CD4-positive, alpha-beta memory T cell (primary cell): Measurements from ENCODE around the gene SCGB1A1. TPM values are rescaled to one million over a fixed set of nuclear protein-coding genes. Genes with fewer than 3 reads are reported as not detected.

Experiments used
- CTCF ChIA-PET: fragments of 350-600 bp; sonication (Branson Sonifier 250); formaldehyde crosslinking; loops from one replicate; lab custom pipeline; 2021; ENCODE audit warnings: inconsistent platforms; ENCODE audit not compliant: partially characterized antibody; lab: Charles Lee
- POLR2A ChIA-PET: fragments of 350-600 bp; sonication (Branson Sonifier 250); formaldehyde crosslinking; loops from one replicate; lab custom pipeline; 2021; ENCODE audit not compliant: partially characterized antibody; lab: Charles Lee
- DNase-seq, 5 donors: peaks; one replicate each; pipeline versions ENCODE4 v3.0.0 to v3.0.0-alpha.2; 2020 to 2022; ENCODE audit warnings: mixed read lengths in 1 of 5
- H3K27ac ChIP-seq: one replicate; pipeline ENCODE4 v1.7.0; 2013; ENCODE audit warnings: low read depth, low read length
- H3K27me3 ChIP-seq: 2 replicates; pipeline ENCODE4 v1.7.0; 2013; ENCODE audit warnings: mild to moderate bottlenecking, low read length, moderate library complexity; ENCODE audit not compliant: insufficient read depth
- H3K36me3 ChIP-seq: 2 replicates; pipeline ENCODE4 v1.7.0; 2013; ENCODE audit warnings: mild to moderate bottlenecking, low read length, moderate library complexity; ENCODE audit not compliant: insufficient read depth
- H3K4me1 ChIP-seq: 2 replicates; pipeline ENCODE4 v1.7.0; 2013; ENCODE audit warnings: mild to moderate bottlenecking, low read length, moderate library complexity; ENCODE audit not compliant: insufficient read depth
- H3K4me3 ChIP-seq, 2 donors: one replicate each; pipeline ENCODE4 v1.7.0; 2013; ENCODE audit warnings: low read length in 2 of 2, mild to moderate bottlenecking in 1 of 2
- H3K9me3 ChIP-seq, 2 donors: one replicate each; pipeline ENCODE4 v1.7.0; 2013; ENCODE audit warnings: low read length in 2 of 2, control low read depth in 1 of 2; ENCODE audit not compliant: control insufficient read depth in 1 of 2
- H3K27ac Mint-ChIP-seq, 7 donors: one replicate each; pipeline ENCODE4 v1.8.0; 2020 to 2021; ENCODE audit warnings: mixed read lengths in 7 of 7, mild to moderate bottlenecking in 6 of 7, inconsistent platforms in 3 of 7, moderate library complexity in 3 of 7
- H3K27me3 Mint-ChIP-seq, 2 donors: one replicate each; pipeline ENCODE4 v1.8.0; 2020 to 2021; ENCODE audit warnings: mixed read lengths in 2 of 2
- H3K36me3 Mint-ChIP-seq, 2 donors: one replicate each; pipeline ENCODE4 v1.8.0; 2020 to 2021; ENCODE audit warnings: mixed read lengths in 2 of 2, inconsistent platforms in 1 of 2, mild to moderate bottlenecking in 1 of 2
- H3K4me1 Mint-ChIP-seq, 4 donors: one replicate each; pipeline ENCODE4 v1.8.0; 2020 to 2021; ENCODE audit warnings: mixed read lengths in 4 of 4, mild to moderate bottlenecking in 1 of 4
- H3K4me3 Mint-ChIP-seq, 8 donors: one replicate each; pipeline ENCODE4 v1.8.0; 2020 to 2021; ENCODE audit warnings: mixed read lengths in 8 of 8, mild to moderate bottlenecking in 7 of 8, moderate library complexity in 6 of 8, inconsistent platforms in 3 of 8
- H3K9me3 Mint-ChIP-seq, 8 donors: one replicate each; pipeline ENCODE4 v1.8.0; 2020 to 2021; ENCODE audit warnings: mixed read lengths in 8 of 8, mild to moderate bottlenecking in 5 of 8, inconsistent platforms in 3 of 8, moderate library complexity in 1 of 8
- intact Hi-C: fragments of 100-400 bp; cut with micrococcal nuclease; formaldehyde crosslinking; loops from one replicate; pipeline ENCODE4 v1.15.1; 2023
- polyA plus RNA-seq, 2 donors: library from polyadenylated mRNA; unstranded; fragments of 300-500 nt; fragmentation: Illumina TruSeq; gene quantifications; one replicate each; pipeline ENCODE4 v1.2.3, GENCODE V29; 2021
- total RNA-seq, 2 experiments: library from RNA; stranded (reverse); gene quantifications; one replicate each; pipeline ENCODE4 v1.2.3, GENCODE V29; 2021

The SCGB1A1 gene
- total and polyA plus RNA-seq, 4 experiments from 2014 or later = not detected

- Mint-ChIP-seq H3K4me3 (no peak overlapping the region), H3K9me3 (no peaks in the 10 kb centered on the region), H3K27me3 (no peaks in the 10 kb centered on the region), H3K36me3 (no peaks in the 10 kb centered on the region), H3K27ac (peak overlapping the region in 5 of 7 donors; percentile 1 to 81 (median 53)), H3K4me1 (peaks cover 22 to 33% (median 28%) of the 10 kb centered on the region in 4 donors)
- ChIA-PET POLR2A (no interaction called here), CTCF (interaction anchor here (14.0 kb wide), 1 partner anchor 128 kb away, joined by 405 read pairs; no protein-coding TSS in a partner anchor)
- H3K36me3 ChIP-seq = no peaks in the 10 kb centered on the region
- no peaks in the 10 kb centered on the region for H3K9me3 ChIP-seq
- no peaks in the 10 kb centered on the region for H3K27me3 ChIP-seq
- peaks cover 38% of the 10 kb centered on the region for H3K4me1 ChIP-seq
- H3K27ac ChIP-seq = no peak overlapping the region
- no peak for DNase-seq
- no peak overlapping the region for H3K4me3 ChIP-seq
- intact Hi-C loops = no loop called here
Measured at GRCh38 chr11:62430425-62430824, 11.6 kb downstream of the SCGB1A1 start.

DNA sequence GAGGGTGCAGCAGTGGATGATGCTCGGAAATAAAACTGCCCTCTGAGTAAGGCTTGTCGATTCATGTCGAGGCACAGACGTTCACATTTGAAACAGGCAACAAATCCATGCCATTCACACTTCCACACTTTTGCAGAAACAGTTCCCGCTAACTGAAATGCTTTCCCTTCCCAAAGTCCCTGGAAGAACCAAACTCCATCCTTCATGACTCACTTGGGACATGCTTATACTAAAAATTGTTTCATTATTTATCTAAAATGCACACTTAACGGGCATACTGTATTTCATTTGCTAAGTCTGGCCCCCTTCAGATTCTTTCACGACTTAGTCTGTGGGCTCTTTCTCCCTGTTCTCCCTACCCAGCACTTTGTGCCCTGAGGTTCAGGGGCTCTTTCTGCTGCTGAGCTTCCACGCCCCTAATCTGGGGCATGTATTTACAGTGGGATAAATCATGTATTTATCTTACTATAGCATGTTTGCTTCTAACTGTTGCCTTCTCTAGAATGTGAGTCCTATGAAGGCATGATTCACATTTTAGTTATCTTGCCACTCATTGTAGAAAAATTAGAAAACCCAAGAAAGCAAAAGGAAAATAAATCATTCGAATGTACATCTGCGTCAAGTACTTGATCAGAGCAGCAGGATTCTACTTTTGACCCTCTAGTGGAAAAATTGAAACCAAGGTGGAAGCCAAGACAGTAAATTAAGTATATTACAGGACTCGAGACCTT lies 12.5 kb downstream of the SCGB1A1 start:
- Mint-ChIP-seq H3K27ac (peak overlapping the region in 1 of 7 donors; percentile 33), H3K27me3 (no peaks in the 10 kb centered on the region), H3K4me1 (peaks cover 21 to 32% (median 27%) of the 10 kb centered on the region in 4 donors), H3K4me3 (no peak overlapping the region), H3K9me3 (no peaks in the 10 kb centered on the region), H3K36me3 (no peaks in the 10 kb centered on the region)
- no peak for DNase-seq
- Histone ChIP-seq H3K27ac (no peak overlapping the region), H3K9me3 (no peaks in the 10 kb centered on the region), H3K4me1 (peaks cover 32% of the 10 kb centered on the region), H3K4me3 (no peak overlapping the region), H3K27me3 (no peaks in the 10 kb centered on the region), H3K36me3 (no peaks in the 10 kb centered on the region)
- intact Hi-C loops = no loop called here
- ChIA-PET POLR2A (no interaction called here), CTCF (no interaction called here)

- H3K9me3 Mint-ChIP-seq = peaks cover 0 to 2% (median 0%) of the 10 kb centered on the region in 8 donors
- H3K4me1 Mint-ChIP-seq = peaks cover 13 to 20% (median 16%) of the 10 kb centered on the region in 4 donors
- no peak for DNase-seq
- POLR2A ChIA-PET = no interaction called here
- H3K36me3 Mint-ChIP-seq = no peaks in the 10 kb centered on the region
- Histone ChIP-seq H3K27me3 (no peaks in the 10 kb centered on the region), H3K36me3 (no peaks in the 10 kb centered on the region), H3K4me1 (peaks cover 19% of the 10 kb centered on the region), H3K9me3 (no peaks in the 10 kb centered on the region), H3K27ac (no peak overlapping the region), H3K4me3 (no peak overlapping the region)
- H3K27me3 Mint-ChIP-seq = no peaks in the 10 kb centered on the region
- peak overlapping the region in 1 of 7 donors; percentile 14 for H3K27ac Mint-ChIP-seq
- intact Hi-C loops = no loop called here
- CTCF ChIA-PET = interaction anchor here (1.1 kb wide), 1 partner anchor 8 kb away, joined by 5 read pairs; no protein-coding TSS in a partner anchor
- H3K4me3 Mint-ChIP-seq = no peak overlapping the region
Measured at GRCh38 chr11:62432695-62433094, 13.9 kb downstream of the SCGB1A1 start.

DNA sequence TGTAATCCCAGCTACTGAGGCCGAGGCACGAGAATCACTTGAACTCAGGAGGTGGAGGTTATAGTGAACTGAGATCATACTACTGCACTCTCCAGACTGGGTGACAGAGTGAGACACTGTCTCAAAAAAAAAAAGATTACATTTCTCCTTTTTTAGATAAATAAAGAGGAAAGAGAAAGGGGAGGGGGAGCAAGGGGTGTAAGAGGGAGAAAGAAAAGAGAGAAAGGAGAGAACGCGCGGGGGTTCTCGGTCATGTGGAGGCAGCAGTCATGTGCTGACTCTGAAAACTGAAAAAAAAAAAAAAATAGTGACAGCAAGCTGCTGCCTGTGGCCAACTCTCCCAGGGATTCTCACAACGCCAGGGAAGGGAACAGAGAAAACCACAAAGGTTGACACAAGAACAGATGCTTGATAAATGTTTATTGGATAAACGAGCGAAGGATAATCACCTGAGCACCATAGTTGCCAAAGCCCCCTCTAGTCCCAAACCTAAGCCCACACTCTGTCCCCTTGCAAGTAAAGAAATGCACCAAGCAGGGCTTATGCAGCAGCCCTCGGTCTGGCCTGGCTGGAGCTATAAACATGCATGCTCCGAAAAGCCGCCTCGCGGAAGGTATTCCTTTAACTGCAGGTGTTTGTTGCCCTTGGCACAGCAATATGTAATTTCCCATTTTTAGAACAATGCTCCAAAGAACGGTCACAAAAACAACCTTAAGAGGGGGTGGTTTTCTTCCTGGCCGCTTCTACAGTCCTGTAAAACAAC lies 14.5 kb downstream of the SCGB1A1 start:
- H3K27me3 ChIP-seq = no peaks in the 10 kb centered on the region
- H3K9me3 ChIP-seq = no peaks in the 10 kb centered on the region
- Mint-ChIP-seq H3K36me3 (no peaks in the 10 kb centered on the region), H3K9me3 (peaks cover 0 to 2% (median 0%) of the 10 kb centered on the region in 8 donors), H3K27ac (peak overlapping the region in 1 of 7 donors; percentile 43), H3K27me3 (no peaks in the 10 kb centered on the region), H3K4me3 (no peak overlapping the region), H3K4me1 (peaks cover 10 to 17% (median 13%) of the 10 kb centered on the region in 4 donors)
- POLR2A ChIA-PET = no interaction called here
- H3K4me1 ChIP-seq = peaks cover 14% of the 10 kb centered on the region
- H3K36me3 ChIP-seq = no peaks in the 10 kb centered on the region
- H3K4me3 ChIP-seq = no peak overlapping the region
- DNase-seq = no peak
- intact Hi-C loops = no loop called here
- CTCF ChIA-PET = interaction anchor here (0.9 to 1.1 kb wide), 2 partner anchors 9 kb away, joined by 3 to 5 read pairs; no protein-coding TSS in a partner anchor
- H3K27ac ChIP-seq = no peak overlapping the region

DNA sequence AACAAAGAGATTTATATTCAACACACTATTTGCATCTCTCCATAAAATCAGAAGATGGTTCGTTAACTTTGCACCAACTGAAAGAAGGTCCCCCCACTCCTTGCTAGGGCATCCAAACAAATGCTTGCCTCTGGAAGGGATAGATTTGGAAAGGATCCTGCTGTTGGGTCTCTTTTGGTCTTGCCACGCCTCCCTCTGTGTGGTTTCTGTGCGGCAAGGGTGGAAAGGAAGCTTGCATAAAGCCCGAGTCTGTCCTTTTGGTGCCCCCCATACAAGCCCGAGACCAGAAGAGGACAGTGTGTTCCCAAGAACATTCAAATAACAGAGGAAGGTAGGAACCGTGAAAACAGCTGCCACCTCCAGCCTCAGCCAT lies 15.1 kb downstream of the SCGB1A1 start:
- Mint-ChIP-seq H3K9me3 (peaks cover 0 to 2% (median 0%) of the 10 kb centered on the region in 8 donors), H3K27ac (peak overlapping the region in 2 of 7 donors; percentile 43 to 61), H3K4me3 (no peak overlapping the region), H3K27me3 (no peaks in the 10 kb centered on the region), H3K4me1 (peaks cover 7 to 15% (median 10%) of the 10 kb centered on the region in 4 donors), H3K36me3 (no peaks in the 10 kb centered on the region)
- POLR2A ChIA-PET = no interaction called here
- H3K4me1 ChIP-seq = peaks cover 8% of the 10 kb centered on the region
- no peaks in the 10 kb centered on the region for H3K27me3 ChIP-seq
- no peaks in the 10 kb centered on the region for H3K36me3 ChIP-seq
- no peak overlapping the region for H3K4me3 ChIP-seq
- no peak for DNase-seq
- no peak overlapping the region for H3K27ac ChIP-seq
- CTCF ChIA-PET = interaction anchor here (0.9 kb wide), 1 partner anchor 9 kb away, joined by 3 read pairs; no protein-coding TSS in a partner anchor
- H3K9me3 ChIP-seq = no peaks in the 10 kb centered on the region
- intact Hi-C loops = no loop called here

DNA sequence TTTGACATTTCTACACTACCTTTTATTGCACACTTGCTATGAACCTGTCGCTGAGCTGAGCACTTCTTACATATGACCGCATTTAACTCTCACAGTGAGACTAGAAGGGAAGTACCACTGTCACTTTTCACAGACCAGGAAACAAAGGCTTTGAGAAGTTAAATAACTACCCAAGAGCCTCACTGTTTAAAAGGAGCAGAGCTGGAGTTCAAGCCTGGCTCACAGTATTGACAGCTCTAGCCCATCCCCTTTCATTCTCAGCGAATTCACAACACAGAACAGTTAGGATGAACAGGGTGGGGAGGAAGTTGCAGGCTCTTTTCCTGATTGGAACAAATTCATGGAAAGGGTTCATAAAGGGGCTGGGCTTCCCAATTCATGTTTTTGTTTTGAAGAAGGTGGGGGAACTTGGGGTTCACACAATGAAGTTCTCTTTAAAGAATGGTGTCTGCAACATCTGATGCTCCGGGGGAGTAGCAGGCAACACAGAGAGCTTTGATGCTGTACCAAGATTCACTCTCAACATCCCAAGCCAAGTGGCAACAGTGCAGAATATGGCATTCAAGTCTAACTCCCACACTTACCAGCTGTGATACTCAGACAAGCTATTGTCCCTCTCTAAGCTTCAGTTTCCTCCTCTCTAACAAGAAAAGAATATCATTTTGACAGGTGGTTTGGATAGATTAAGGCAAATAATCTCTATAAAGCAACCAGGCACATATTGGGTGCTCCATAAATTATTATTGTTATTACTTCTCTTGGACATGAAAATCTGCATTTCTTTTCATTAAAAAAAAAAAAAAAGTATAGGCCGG lies 17.2 kb downstream of the SCGB1A1 start:
- no peak for DNase-seq
- intact Hi-C loops = no loop called here
- no peaks in the 10 kb centered on the region for H3K36me3 ChIP-seq
- H3K27me3 Mint-ChIP-seq = no peaks in the 10 kb centered on the region
- ChIA-PET POLR2A (no interaction called here), CTCF (interaction anchor here (1.0 to 2.2 kb wide), 4 partner anchors 9 to 125 kb away, joined by 3 to 5 read pairs (median 4); no protein-coding TSS in a partner anchor)
- no peak overlapping the region for H3K4me3 Mint-ChIP-seq
- no peak overlapping the region for H3K27ac ChIP-seq
- H3K4me1 ChIP-seq = no peaks in the 10 kb centered on the region
- H3K4me1 Mint-ChIP-seq = peaks cover 1 to 9% (median 7%) of the 10 kb centered on the region in 4 donors
- H3K27ac Mint-ChIP-seq = peak overlapping the region in 2 of 7 donors; percentile 60 to 72
- H3K4me3 ChIP-seq = no peak overlapping the region
- peaks cover 0 to 2% (median 0%) of the 10 kb centered on the region in 8 donors for H3K9me3 Mint-ChIP-seq
- no peaks in the 10 kb centered on the region for H3K9me3 ChIP-seq
- H3K36me3 Mint-ChIP-seq = no peaks in the 10 kb centered on the region
- no peaks in the 10 kb centered on the region for H3K27me3 ChIP-seq
